Measurements from ENCODE around the gene ATP2B2. TPM values are rescaled to one million over a fixed set of nuclear protein-coding genes. Genes with fewer than 3 reads are reported as not detected.

Gene ATP2B2
- total RNA-seq, 1 donor from 2014 or later: 0.06 TPM

DNA sequence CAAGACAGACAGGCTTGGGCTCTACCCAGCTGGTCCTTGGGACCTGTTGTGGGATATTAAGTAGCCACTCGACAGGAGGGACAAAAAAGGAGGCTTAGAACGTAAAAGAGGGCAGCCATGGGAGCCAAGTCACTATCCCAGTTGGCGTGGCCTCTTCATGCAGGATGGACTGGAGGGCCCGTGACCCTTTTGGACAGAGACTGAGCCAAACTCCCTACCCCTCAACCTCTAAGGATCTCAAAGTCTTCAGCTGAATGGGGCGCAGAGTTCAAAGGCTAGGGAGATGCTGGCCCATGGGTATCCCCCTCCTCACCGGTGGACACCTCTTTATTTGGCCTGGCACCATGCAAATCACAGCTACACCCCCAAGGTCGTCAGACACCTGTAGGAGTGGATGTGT, 126.6 kb downstream of the ATP2B2 start:
- intact Hi-C loops (cut with DNase I): no loop called here
- Histone ChIP-seq H3K27me3 (no peaks in the 10 kb centered on the region), H3K9me3 (no peaks in the 10 kb centered on the region), H3K36me3 (no peaks in the 10 kb centered on the region), H3K27ac (no peak overlapping the region), H3K4me3 (no peak overlapping the region), H3K4me1 (no peaks in the 10 kb centered on the region)
- ATAC-seq (no peak), DNase-seq (no peak)
- TF ChIP-seq, protein P1, sequence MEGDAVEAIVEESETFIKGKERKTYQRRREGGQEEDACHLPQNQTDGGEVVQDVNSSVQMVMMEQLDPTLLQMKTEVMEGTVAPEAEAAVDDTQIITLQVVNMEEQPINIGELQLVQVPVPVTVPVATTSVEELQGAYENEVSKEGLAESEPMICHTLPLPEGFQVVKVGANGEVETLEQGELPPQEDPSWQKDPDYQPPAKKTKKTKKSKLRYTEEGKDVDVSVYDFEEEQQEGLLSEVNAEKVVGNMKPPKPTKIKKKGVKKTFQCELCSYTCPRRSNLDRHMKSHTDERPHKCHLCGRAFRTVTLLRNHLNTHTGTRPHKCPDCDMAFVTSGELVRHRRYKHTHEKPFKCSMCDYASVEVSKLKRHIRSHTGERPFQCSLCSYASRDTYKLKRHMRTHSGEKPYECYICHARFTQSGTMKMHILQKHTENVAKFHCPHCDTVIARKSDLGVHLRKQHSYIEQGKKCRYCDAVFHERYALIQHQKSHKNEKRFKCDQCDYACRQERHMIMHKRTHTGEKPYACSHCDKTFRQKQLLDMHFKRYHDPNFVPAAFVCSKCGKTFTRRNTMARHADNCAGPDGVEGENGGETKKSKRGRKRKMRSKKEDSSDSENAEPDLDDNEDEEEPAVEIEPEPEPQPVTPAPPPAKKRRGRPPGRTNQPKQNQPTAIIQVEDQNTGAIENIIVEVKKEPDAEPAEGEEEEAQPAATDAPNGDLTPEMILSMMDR (IDR thresholded peaks at IDR 0.05): no peak

GRCh38 chr3:10378246-10378645, 127.1 kb downstream of the ATP2B2 start:
- TF ChIP-seq, protein P1 (IDR thresholded peaks at IDR 0.05): no peak
- DNase-seq (no peak), ATAC-seq (no peak)
- Histone ChIP-seq H3K4me1 (no peaks in the 10 kb centered on the region), H3K36me3 (no peaks in the 10 kb centered on the region), H3K27ac (no peak overlapping the region), H3K4me3 (no peak overlapping the region), H3K9me3 (no peaks in the 10 kb centered on the region), H3K27me3 (no peaks in the 10 kb centered on the region)
- intact Hi-C loops (cut with DNase I): no loop called here

DNA sequence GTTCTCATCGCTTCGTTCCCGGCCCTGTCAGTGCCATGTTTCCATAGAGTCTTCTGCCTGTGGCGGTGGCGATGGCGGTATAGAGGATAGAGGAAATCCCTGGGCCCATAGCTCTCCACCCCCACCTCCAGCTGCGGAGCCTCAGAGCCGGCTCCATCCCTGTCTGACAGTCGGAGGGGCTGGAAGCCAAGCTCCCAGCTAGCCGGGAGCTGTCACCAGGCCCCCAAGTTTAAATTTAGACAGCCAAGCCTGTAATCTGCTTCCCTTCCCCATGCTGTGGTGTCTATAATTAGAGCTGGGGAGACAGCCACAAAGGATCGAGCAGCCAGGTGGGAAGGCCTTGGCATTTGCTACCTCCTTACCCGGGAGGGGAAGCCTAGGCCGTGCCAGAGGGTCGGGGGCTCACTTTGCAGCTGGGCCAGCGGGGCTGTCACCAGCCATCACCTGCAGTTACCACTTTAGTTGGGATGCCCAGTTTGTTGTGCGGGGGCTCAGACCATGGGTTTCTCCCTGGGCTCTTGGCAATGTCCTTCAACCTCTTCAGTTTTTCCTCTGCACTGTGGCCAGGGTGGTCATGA, 128.1 kb downstream of the ATP2B2 start:
- TF ChIP-seq, protein P1 (IDR thresholded peaks at IDR 0.05): no peak
- DNase-seq: no peak
- Histone ChIP-seq H3K4me3 (no peak overlapping the region), H3K4me1 (no peaks in the 10 kb centered on the region), H3K27ac (no peak overlapping the region), H3K36me3 (no peaks in the 10 kb centered on the region), H3K9me3 (no peaks in the 10 kb centered on the region), H3K27me3 (no peaks in the 10 kb centered on the region)
- intact Hi-C loops (cut with DNase I): no loop called here
- ATAC-seq: no peak

DNA sequence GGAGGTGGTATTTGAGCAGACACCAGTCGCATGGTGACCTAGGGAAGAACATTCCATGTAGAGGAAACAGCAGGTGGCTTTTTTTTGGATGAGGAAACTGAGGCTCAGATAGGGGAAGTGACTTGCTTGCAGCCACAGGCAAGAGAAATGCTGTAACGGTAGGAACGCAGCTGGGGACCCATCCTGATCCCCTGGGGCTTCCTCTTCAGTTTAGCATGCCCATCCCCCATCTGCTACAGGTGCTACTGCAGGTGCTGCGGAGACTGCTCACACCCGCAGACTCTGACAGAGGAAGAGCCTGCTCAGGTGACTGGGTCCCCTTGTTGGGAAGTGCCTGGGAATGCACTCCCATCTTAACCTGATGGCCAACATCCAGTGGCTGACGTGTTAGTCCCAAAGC, 129.0 kb downstream of the ATP2B2 start:
- Histone ChIP-seq H3K27ac (no peak overlapping the region), H3K27me3 (no peaks in the 10 kb centered on the region), H3K36me3 (no peaks in the 10 kb centered on the region), H3K4me3 (no peak overlapping the region), H3K4me1 (no peaks in the 10 kb centered on the region), H3K9me3 (no peaks in the 10 kb centered on the region)
- ATAC-seq: no peak
- TF ChIP-seq, protein P1 (IDR thresholded peaks at IDR 0.05): no peak
- DNase-seq: no peak
- intact Hi-C loops (cut with DNase I): no loop called here

GRCh38 chr3:10375296-10376053, 129.9 kb downstream of the ATP2B2 start:
- Histone ChIP-seq H3K27ac (no peak overlapping the region), H3K9me3 (no peaks in the 10 kb centered on the region), H3K36me3 (no peaks in the 10 kb centered on the region), H3K4me1 (no peaks in the 10 kb centered on the region), H3K4me3 (no peak overlapping the region), H3K27me3 (no peaks in the 10 kb centered on the region)
- ATAC-seq: no peak
- TF ChIP-seq, protein P1 (IDR thresholded peaks at IDR 0.05): no peak
- intact Hi-C loops (cut with DNase I): no loop called here
- DNase-seq: no peak

Data from upper lobe of right lung (tissue), 1 donor.